HG03135 (cell line): ENCODE results near the gene ANKH.
A peak's percentile ranks its signal among the peaks of the same experiment; 100 is the strongest.

Experiments
- ATAC-seq: cut with Tn5 transposase; IDR thresholded peaks from one replicate; pipeline ENCODE4 v1.9.1; 2021; ENCODE audit warnings: mild to moderate bottlenecking, moderate library complexity; ENCODE audit not compliant: unreplicated experiment

ANKH gene

GRCh38 chr5:14669415-14669814, 202.2 kb downstream of the ANKH start:
- no peak for ATAC-seq

GRCh38 chr5:14668181-14668591, 203.4 kb downstream of the ANKH start:
- ATAC-seq = no peak

GRCh38 chr5:14667770-14668169, 203.8 kb downstream of the ANKH start:
- no peak for ATAC-seq

GRCh38 chr5:14667290-14667689, 204.3 kb downstream of the ANKH start:
- no peak for ATAC-seq

- no peak for ATAC-seq
These were observed 205.2 kb downstream of the ANKH start for GRCh38 chr5:14666357-14666756.

- ATAC-seq = peak; percentile 41
These were observed 205.6 kb downstream of the ANKH start for GRCh38 chr5:14665949-14666348.

GRCh38 chr5:14665101-14665822, 206.3 kb downstream of the ANKH start:
- no peak for ATAC-seq

GRCh38 chr5:14664270-14665100, 207.1 kb downstream of the ANKH start, which contains the start of gene OTULIN:
OTULIN (plus strand) TSS chr5:14664718; CDS start chr5:14664826, 108 bp downstream.
- ATAC-seq = peak; percentile 68

- ATAC-seq = peak; percentile 21
These were observed 207.8 kb downstream of the ANKH start for GRCh38 chr5:14663734-14664269.

GRCh38 chr5:14662721-14663260, 208.8 kb downstream of the ANKH start:
- ATAC-seq = no peak

- no peak for ATAC-seq
These were observed 210.7 kb downstream of the ANKH start for GRCh38 chr5:14660833-14661232.

- no peak for ATAC-seq
These were observed 211.6 kb downstream of the ANKH start for GRCh38 chr5:14659821-14660607.

- ATAC-seq = no peak
These were observed 214.7 kb downstream of the ANKH start for GRCh38 chr5:14656898-14657297.

- ATAC-seq = no peak
These were observed 216.3 kb downstream of the ANKH start for GRCh38 chr5:14655146-14655741.
